Neuronal stem cell (in vitro differentiated cells): ENCODE measurements around the gene UBE4A.

ENCODE experiments used
- DNase-seq: peaks from one replicate; pipeline ENCODE4 v3.0.0-alpha.2; 2013; ENCODE audit warnings: low spot score
- H2AFZ ChIP-seq: one replicate; pipeline ENCODE4 v1.6.1; 2013; ENCODE audit warnings: mild to moderate bottlenecking, low read length, inconsistent platforms
- H2AK5ac ChIP-seq: 2 replicates; pipeline ENCODE4 v1.6.1; 2013; ENCODE audit warnings: low read depth, mild to moderate bottlenecking, inconsistent platforms, low read length, moderate library complexity, mixed read lengths
- H2BK120ac ChIP-seq: 2 replicates; pipeline ENCODE4 v1.6.1; 2013; ENCODE audit warnings: low read depth, mild to moderate bottlenecking, inconsistent platforms, low read length, moderate library complexity, mixed read lengths
- H2BK12ac ChIP-seq: one replicate; pipeline ENCODE4 v1.6.1; 2013; ENCODE audit warnings: low read length, inconsistent platforms
- H2BK15ac ChIP-seq: 2 replicates; pipeline ENCODE4 v1.6.1; 2013; ENCODE audit warnings: mild to moderate bottlenecking, low read length, inconsistent platforms, mixed read lengths
- H2BK5ac ChIP-seq: one replicate; pipeline ENCODE4 v1.6.1; 2013; ENCODE audit warnings: inconsistent platforms, mild to moderate bottlenecking, low read length, moderate library complexity
- H3K14ac ChIP-seq: one replicate; pipeline ENCODE4 v1.6.1; 2013; ENCODE audit warnings: low read length, inconsistent platforms
- H3K18ac ChIP-seq: 2 replicates; pipeline ENCODE4 v1.6.1; 2013; ENCODE audit warnings: low read length, inconsistent platforms
- H3K23ac ChIP-seq: 2 replicates; pipeline ENCODE4 v1.6.1; 2013; ENCODE audit warnings: low read depth, mild to moderate bottlenecking, mixed read lengths, low read length, inconsistent platforms; ENCODE audit not compliant: poor library complexity
- H3K27ac ChIP-seq: replicated peaks from 3 replicates; pipeline ENCODE4 v1.5.1; 2013; ENCODE audit warnings: low read length, inconsistent platforms
- H3K27me3 ChIP-seq, 3 experiments: 2 replicates each; pipeline ENCODE4 v1.6.1; 2013; ENCODE audit warnings: low read length in 3 of 3, mild to moderate bottlenecking in 2 of 3, inconsistent platforms in 1 of 3, low read depth in 1 of 3, mixed read lengths in 1 of 3, moderate library complexity in 1 of 3; ENCODE audit not compliant: control insufficient read depth in 3 of 3, insufficient read depth in 3 of 3
- H3K36me3 ChIP-seq, 2 donors: replicated peaks in 1 of 2; 2 replicates each; pipeline ENCODE4 v1.6.1; 2013; ENCODE audit warnings: low read length in 2 of 2; ENCODE audit not compliant: control insufficient read depth in 2 of 2, insufficient read depth in 2 of 2
- H3K4ac ChIP-seq: 2 replicates; pipeline ENCODE4 v1.6.1; 2013; ENCODE audit warnings: inconsistent platforms, mild to moderate bottlenecking, low read length, moderate library complexity
- H3K4me1 ChIP-seq, 2 donors: 1 replicate in 1 of 2; 2 replicates in 1 of 2; pipeline ENCODE4 v1.6.1; 2013; ENCODE audit warnings: low read length in 2 of 2, low read depth in 1 of 2; ENCODE audit not compliant: control insufficient read depth in 2 of 2, insufficient read depth in 1 of 2
- H3K4me2 ChIP-seq: one replicate; pipeline ENCODE4 v1.6.1; 2013; ENCODE audit warnings: mild to moderate bottlenecking, low read length, inconsistent platforms; ENCODE audit not compliant: insufficient read depth, poor library complexity, severe bottlenecking
- H3K4me3 ChIP-seq, 2 donors: 2 replicates each; pipeline ENCODE4 v1.5.1; 2013; ENCODE audit warnings: low read length in 2 of 2, mild to moderate bottlenecking in 2 of 2, inconsistent platforms in 1 of 2, moderate library complexity in 1 of 2
- H3K79me1 ChIP-seq: one replicate; pipeline ENCODE4 v1.6.1; 2013; ENCODE audit warnings: low read depth, mild to moderate bottlenecking, inconsistent platforms, low read length, moderate library complexity
- H3K9ac ChIP-seq: one replicate; pipeline ENCODE4 v1.6.1; 2013; ENCODE audit warnings: mild to moderate bottlenecking, low read depth, low read length, inconsistent platforms; ENCODE audit not compliant: poor library complexity
- H3K9me3 ChIP-seq, 2 donors: replicated peaks in 1 of 2; 2 replicates each; pipeline versions ENCODE3 to v1.6.1; 2013; ENCODE audit warnings: low read length in 2 of 2, mild to moderate bottlenecking in 2 of 2, inconsistent platforms in 1 of 2, low read depth in 1 of 2, mixed read lengths in 1 of 2, moderate library complexity in 1 of 2; ENCODE audit not compliant: control insufficient read depth in 2 of 2, insufficient read depth in 1 of 2
- H4K8ac ChIP-seq: one replicate; pipeline ENCODE4 v1.6.1; 2013; ENCODE audit warnings: low read depth, mild to moderate bottlenecking, inconsistent platforms, low read length, moderate library complexity
- H4K91ac ChIP-seq: one replicate; pipeline ENCODE4 v1.6.1; 2013; ENCODE audit warnings: low read length, low read depth, mild to moderate bottlenecking, inconsistent platforms; ENCODE audit not compliant: poor library complexity
- WGBS, 2 donors: extraction: QIAGEN DNeasy Blood & Tissue Kit; methylation state at CpG; one replicate each; pipeline ENCODE4 v1.1.7; 2013; ENCODE audit warnings: missing lambda C conversion rate in 2 of 2, mixed read lengths in 1 of 2; ENCODE audit not compliant: insufficient read length in 2 of 2, insufficient replicate concordance in 1 of 2; ENCODE audit errors: extremely low coverage in 2 of 2; 5-methylcytosine and 5-hydroxymethylcytosine counted together

UBE4A gene

GRCh38 chr11:118434123-118434552 is 74.7 kb downstream of the UBE4A start:
- no peak overlapping the region for H4K8ac ChIP-seq
- no peak overlapping the region for H2AK5ac ChIP-seq
- H3K4ac ChIP-seq = no peak overlapping the region
- peak overlapping the region; percentile 88 for H2AFZ ChIP-seq
- H2BK12ac ChIP-seq = no peak overlapping the region
- no peak overlapping the region for H2BK5ac ChIP-seq
- H3K4me1 ChIP-seq = peaks cover 4 to 11% of the 10 kb centered on the region in 2 donors
- no peaks in the 10 kb centered on the region for H3K27me3 ChIP-seq
- peak overlapping the region; percentile 97 for H3K27ac ChIP-seq
- H3K79me1 ChIP-seq = no peaks in the 10 kb centered on the region
- H3K18ac ChIP-seq = no peak overlapping the region
- WGBS, 2 donors = no CpG with 5 or more reads among the region's 9 CpGs
- H3K9ac ChIP-seq = no peak overlapping the region
- no peak overlapping the region for H3K23ac ChIP-seq
- peaks cover 0 to 4% of the 10 kb centered on the region in 2 donors for H3K36me3 ChIP-seq
- no peak for DNase-seq
- H2BK15ac ChIP-seq = no peak overlapping the region
- H3K4me3 ChIP-seq = peak overlapping the region in 1 of 2 donors; percentile 67
- H3K9me3 ChIP-seq = no peaks in the 10 kb centered on the region
- no peak overlapping the region for H4K91ac ChIP-seq
- no peak overlapping the region for H2BK120ac ChIP-seq
- H3K14ac ChIP-seq = no peak overlapping the region
- peak overlapping the region; percentile 89 for H3K4me2 ChIP-seq

- Histone ChIP-seq H2BK12ac (peak overlapping the region; percentile 33), H3K27me3 (no peaks in the 10 kb centered on the region)
Observed at GRCh38 chr11:118434553-118435289, 75.3 kb downstream of the UBE4A start.

GRCh38 chr11:118435290-118435892 is 76.0 kb downstream of the UBE4A start:
- Histone ChIP-seq H3K27me3 (no peaks in the 10 kb centered on the region), H3K4ac (no peak overlapping the region), H3K14ac (no peak overlapping the region), H3K4me1 (peaks cover 4 to 20% of the 10 kb centered on the region in 2 donors), H3K18ac (peak overlapping the region; percentile 86), H4K91ac (no peak overlapping the region), H3K4me2 (peak overlapping the region; percentile 89), H2AK5ac (no peak overlapping the region), H3K23ac (no peak overlapping the region), H2BK5ac (peak overlapping the region; percentile 57), H3K9me3 (no peaks in the 10 kb centered on the region), H3K79me1 (no peaks in the 10 kb centered on the region), H2AFZ (peak overlapping the region; percentile 88), H3K4me3 (peak overlapping the region; percentile 67 to 87), H4K8ac (no peak overlapping the region), H2BK120ac (peak overlapping the region; percentile 65), H2BK12ac (no peak overlapping the region), H2BK15ac (no peak overlapping the region), H3K36me3 (peaks cover 0 to 17% of the 10 kb centered on the region in 2 donors), H3K27ac (peak overlapping the region; percentile 97), H3K9ac (peak overlapping the region; percentile 82)
- peak; percentile 90 for DNase-seq
- WGBS, 2 donors = no CpG with 5 or more reads among the region's 34 CpGs

More at GRCh38 chr11:118434553-118435289, 75.3 kb downstream of the UBE4A start:
- H2BK15ac ChIP-seq = no peak overlapping the region
- peak overlapping the region; percentile 2 for H3K23ac ChIP-seq
- no peak overlapping the region for H4K8ac ChIP-seq
- H3K4me1 ChIP-seq = peaks cover 4 to 16% of the 10 kb centered on the region in 2 donors
- peak overlapping the region; percentile 97 for H3K27ac ChIP-seq
- H2BK5ac ChIP-seq = peak overlapping the region; percentile 57
- H3K79me1 ChIP-seq = no peaks in the 10 kb centered on the region
- peak overlapping the region; percentile 89 for H3K4me2 ChIP-seq
- no peak overlapping the region for H2AK5ac ChIP-seq
- no peaks in the 10 kb centered on the region for H3K9me3 ChIP-seq
- H4K91ac ChIP-seq = no peak overlapping the region
- H3K36me3 ChIP-seq = peaks cover 0 to 10% of the 10 kb centered on the region in 2 donors
- peak overlapping the region; percentile 77 for H3K9ac ChIP-seq
- WGBS, 2 donors = no CpG with 5 or more reads among the region's 39 CpGs
- peak overlapping the region; percentile 51 for H3K18ac ChIP-seq
- DNase-seq = peak; percentile 71
- peak overlapping the region; percentile 67 to 87 for H3K4me3 ChIP-seq
- no peak overlapping the region for H3K4ac ChIP-seq
- peak overlapping the region; percentile 12 for H3K14ac ChIP-seq
- peak overlapping the region; percentile 65 for H2BK120ac ChIP-seq
- peak overlapping the region; percentile 88 for H2AFZ ChIP-seq
